HG02870 (cell line): ENCODE measurements around the gene LRRC72.

ENCODE experiments used
- ATAC-seq: cut with Tn5 transposase; IDR thresholded peaks from one replicate; pipeline ENCODE4 v1.9.1; 2021; ENCODE audit warnings: mild to moderate bottlenecking, moderate library complexity; ENCODE audit not compliant: unreplicated experiment

LRRC72 gene

GRCh38 chr7:16616122-16616521 is 89.5 kb downstream of the LRRC72 start:
- no peak for ATAC-seq

DNA sequence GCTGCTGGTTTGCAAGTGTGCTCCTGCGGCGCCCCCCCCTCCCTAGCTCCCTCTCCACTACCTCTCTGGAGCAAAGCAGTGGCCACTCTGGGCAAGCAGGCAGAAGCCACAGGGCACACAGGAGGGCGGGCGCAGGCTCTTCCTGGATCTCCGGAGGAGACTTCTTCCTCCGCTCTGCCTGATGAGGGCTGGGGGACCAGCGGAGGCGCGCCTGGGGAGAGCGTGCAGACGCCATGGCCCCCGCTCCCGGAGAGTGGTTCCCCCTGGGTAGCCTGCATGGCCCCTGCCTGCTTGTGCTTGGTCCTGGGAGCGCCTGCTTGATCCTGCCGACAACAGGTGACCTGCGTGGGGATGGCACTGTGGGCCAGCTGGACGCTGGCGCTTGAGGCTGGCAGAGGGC is 89.9 kb downstream of the LRRC72 start:
- no peak for ATAC-seq

DNA sequence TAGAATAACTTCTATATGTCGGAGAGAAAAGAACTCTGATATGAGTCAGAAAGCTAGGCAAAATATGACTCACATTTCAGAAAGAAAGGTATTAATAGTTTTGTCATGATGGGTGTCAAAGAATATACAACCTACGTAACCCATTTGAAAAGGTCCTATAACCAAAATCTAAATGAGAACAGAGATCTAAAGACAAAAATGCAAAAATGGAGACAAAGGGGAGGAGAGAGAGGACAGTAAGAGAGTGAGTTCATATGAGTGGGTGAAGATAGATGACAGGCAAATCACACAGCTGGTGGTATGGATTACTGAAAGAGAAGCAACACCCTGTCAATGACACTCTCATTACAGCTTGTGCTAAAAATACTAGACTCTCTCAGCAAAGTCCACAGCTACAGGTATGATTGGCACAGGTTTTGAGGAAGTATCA is 93.4 kb downstream of the LRRC72 start:
- ATAC-seq: peak; percentile 94

DNA sequence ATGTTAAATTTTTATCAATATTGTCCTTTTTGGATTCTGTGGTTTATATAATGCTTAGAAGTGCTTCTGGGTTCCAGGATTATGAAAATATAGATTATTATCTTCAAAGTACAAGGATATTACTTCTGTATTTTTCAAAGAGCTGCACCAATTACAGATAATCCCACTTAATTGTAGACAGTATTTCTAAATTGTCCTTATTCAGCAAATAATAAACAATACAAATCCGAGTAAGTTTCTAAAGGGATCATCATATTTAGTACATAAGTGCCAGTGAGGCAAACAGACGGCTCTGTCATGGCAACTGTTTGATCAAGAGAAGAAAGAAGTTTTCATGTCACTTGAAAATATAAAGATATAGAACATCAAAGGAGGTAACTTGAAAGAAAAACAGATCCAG is 99.8 kb downstream of the LRRC72 start:
- no peak for ATAC-seq

- ATAC-seq: no peak
These were observed 100.6 kb downstream of the LRRC72 start for GRCh38 chr7:16627236-16627635.

GRCh38 chr7:16630654-16631053 is 104.0 kb downstream of the LRRC72 start:
- no peak for ATAC-seq
